H1 (cell line): Measurements from ENCODE around the gene TRMT44. TPM values are rescaled to one million over a fixed set of nuclear protein-coding genes. Genes with fewer than 3 reads are reported as not detected.

Experiments used
- CTCF ChIP-seq, 3 experiments: IDR thresholded peaks; 1 replicate in 2 of 3; 2 replicates in 1 of 3; pipeline versions ENCODE4 v1.5.1 to v1.6.1; 2011; ENCODE audit warnings: low read length in 3 of 3, mild to moderate bottlenecking in 3 of 3, inconsistent platforms in 2 of 3, low read depth in 1 of 3, moderate library complexity in 1 of 3; ENCODE audit not compliant: insufficient read depth in 1 of 3; ENCODE audit errors: control extremely low read depth in 1 of 3
- HDAC2 ChIP-seq, 2 experiments: fragments of 300-600 bp in 1 of 2; sonication (generic) in 1 of 2; IDR thresholded peaks; 2 replicates each; pipeline ENCODE4 v1.6.1; 2011 to 2012; ENCODE audit warnings: low read depth in 2 of 2, low read length in 2 of 2, mild to moderate bottlenecking in 2 of 2, moderate library complexity in 2 of 2, borderline replicate concordance in 1 of 2, inconsistent platforms in 1 of 2
- POU5F1 ChIP-seq: IDR thresholded peaks from 2 replicates; pipeline ENCODE4 v1.6.1; 2011; ENCODE audit warnings: low read depth, mild to moderate bottlenecking, low read length, moderate library complexity
- RNF2 ChIP-seq: fragments of 200-900, 300-1000 bp; sonication (generic); IDR thresholded peaks from 2 replicates; pipeline ENCODE4 v1.7.1; 2016; ENCODE audit warnings: borderline replicate concordance, low read depth, mild to moderate bottlenecking, antibody characterized with exemption, low read length; ENCODE audit not compliant: poor library complexity, severe bottlenecking; ENCODE audit errors: missing control alignments
- SP2 ChIP-seq: IDR thresholded peaks from 2 replicates; pipeline ENCODE4 v1.6.1; 2012; ENCODE audit warnings: mild to moderate bottlenecking, low read length, inconsistent platforms
- TCF12 ChIP-seq: IDR thresholded peaks from 2 replicates; pipeline ENCODE4 v1.6.1; 2011; ENCODE audit warnings: low read depth, mild to moderate bottlenecking, low read length
- polyA plus RNA-seq, 7 experiments: library from polyadenylated mRNA; depleted of rRNA in 3 of 7; stranded (reverse) in 5 of 7; unstranded in 2 of 7; fragments of >200 nt in 5 of 7; fragments of 200-250 nt in 2 of 7; gene quantifications; 1 replicate in 5 of 7; 2 replicates in 1 of 7; 4 replicates in 1 of 7; pipeline versions ENCODE4 v1.2.1 to v1.2.3, GENCODE V29; 2011 to 2013; ENCODE audit warnings: missing spikeins in 2 of 7, mixed read lengths in 2 of 7
- total RNA-seq: library from RNA; stranded (reverse); fragmentation: NEBNext Ultra II Directional; extraction: Animal tissue kit (Norgen Biotek cat#: 25700); gene quantifications from 2 replicates; pipeline ENCODE4 v1.2.1, GENCODE V29; 2021
- TF ChIP-seq, protein P1 (sequence below): IDR thresholded peaks from 2 replicates; pipeline ENCODE4 v1.6.1; 2011; ENCODE audit warnings: low read depth, mild to moderate bottlenecking, low read length; ENCODE audit not compliant: insufficient read depth

Gene TRMT44
- total and polyA plus RNA-seq, 2 of the 8 experiments (the other 6 are each of a cell fraction or from before 2014, with no cell fraction given) = 8.6 to 23.9 TPM

DNA sequence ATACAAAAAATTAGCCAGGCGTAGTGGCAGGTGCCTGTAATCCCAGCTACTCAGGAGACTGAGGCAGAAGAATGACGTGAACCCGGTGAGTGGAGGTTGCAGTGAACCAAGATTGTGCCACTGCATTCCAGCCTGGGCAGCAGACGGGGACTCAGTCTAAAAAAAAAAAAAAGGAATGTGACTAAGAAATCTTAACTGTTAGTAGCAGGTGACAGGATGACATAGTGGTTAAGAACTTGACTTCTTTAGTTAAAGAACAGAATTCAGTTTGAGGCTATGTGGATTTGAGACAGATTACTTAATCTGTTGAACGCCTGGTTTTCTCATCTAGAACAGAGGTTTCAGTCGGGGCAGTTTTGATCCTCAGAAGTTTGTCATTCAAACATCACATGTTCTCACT is 3.2 kb downstream of the TRMT44 start (continued):
- TF ChIP-seq RNF2 (no peak), TCF12 (no peak), HDAC2 (IDR thresholded peaks at IDR 0.05; ENCODE audit: borderline replicate concordance in 1 of 2, low read depth in 2 of 2, low read length in 2 of 2) (no peak), SP2 (no peak), CTCF (IDR thresholded peaks at IDR 0.05; ENCODE audit: control extremely low read depth in 1 of 3, insufficient read depth in 1 of 3, low read depth in 1 of 3, low read length in 3 of 3) (no peak), POU5F1 (no peak)
- TF ChIP-seq, protein P1, sequence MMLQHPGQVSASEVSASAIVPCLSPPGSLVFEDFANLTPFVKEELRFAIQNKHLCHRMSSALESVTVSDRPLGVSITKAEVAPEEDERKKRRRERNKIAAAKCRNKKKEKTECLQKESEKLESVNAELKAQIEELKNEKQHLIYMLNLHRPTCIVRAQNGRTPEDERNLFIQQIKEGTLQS = no peak
